ENCODE results near the gene C22orf23.

DNA sequence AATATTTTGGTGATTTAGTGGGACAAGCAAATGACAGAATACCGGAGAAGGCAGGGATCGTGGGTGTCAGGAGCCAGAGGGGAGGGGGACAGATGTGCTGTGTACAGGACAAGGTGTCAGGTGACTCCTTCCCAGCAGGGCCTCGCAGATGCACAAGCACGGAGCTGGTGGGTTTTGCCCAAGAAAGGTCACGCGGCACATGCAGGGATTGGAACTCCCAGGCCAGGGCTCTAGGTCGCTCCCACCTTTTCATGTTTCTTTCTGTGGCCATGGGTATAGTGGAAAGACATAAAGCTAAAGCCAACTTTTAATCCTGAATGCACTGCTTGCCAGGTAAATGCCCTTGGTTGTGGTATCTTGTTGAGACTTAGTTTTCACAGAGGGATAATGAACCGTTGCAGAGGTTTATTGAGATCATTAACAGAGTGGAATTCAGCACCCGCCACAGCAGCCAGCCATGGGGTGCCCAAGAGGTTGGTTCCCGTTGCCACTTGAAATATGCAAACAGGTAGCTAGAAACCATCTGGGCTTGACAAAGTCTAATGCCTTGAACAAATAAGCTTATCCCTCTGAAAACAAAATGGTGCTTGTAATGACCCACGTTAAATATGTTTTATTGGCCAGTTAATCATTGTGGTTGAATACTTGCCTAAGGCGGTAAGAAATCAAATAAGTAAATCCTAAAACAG lies 10.1 kb downstream of the C22orf23 start:
- no peak for TF ChIP-seq POLR2A (IDR thresholded peaks at IDR 0.05)
- TF ChIP-seq, protein P1, sequence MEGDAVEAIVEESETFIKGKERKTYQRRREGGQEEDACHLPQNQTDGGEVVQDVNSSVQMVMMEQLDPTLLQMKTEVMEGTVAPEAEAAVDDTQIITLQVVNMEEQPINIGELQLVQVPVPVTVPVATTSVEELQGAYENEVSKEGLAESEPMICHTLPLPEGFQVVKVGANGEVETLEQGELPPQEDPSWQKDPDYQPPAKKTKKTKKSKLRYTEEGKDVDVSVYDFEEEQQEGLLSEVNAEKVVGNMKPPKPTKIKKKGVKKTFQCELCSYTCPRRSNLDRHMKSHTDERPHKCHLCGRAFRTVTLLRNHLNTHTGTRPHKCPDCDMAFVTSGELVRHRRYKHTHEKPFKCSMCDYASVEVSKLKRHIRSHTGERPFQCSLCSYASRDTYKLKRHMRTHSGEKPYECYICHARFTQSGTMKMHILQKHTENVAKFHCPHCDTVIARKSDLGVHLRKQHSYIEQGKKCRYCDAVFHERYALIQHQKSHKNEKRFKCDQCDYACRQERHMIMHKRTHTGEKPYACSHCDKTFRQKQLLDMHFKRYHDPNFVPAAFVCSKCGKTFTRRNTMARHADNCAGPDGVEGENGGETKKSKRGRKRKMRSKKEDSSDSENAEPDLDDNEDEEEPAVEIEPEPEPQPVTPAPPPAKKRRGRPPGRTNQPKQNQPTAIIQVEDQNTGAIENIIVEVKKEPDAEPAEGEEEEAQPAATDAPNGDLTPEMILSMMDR (IDR thresholded peaks at IDR 0.05 in 8 of 11, conservative IDR thresholded peaks at IDR 0.05 in 3 of 11) = no peak

Data from spleen (tissue), 7 donors.